Ishikawa (cell line): ENCODE measurements around the gene KRTAP4-4.

ENCODE experiments used
- EP300 ChIP-seq: IDR thresholded peaks from 2 replicates; pipeline ENCODE4 v1.6.1; 2012; ENCODE audit warnings: borderline replicate concordance
- RAD21 ChIP-seq: IDR thresholded peaks from 2 replicates; pipeline ENCODE4 v1.6.1; 2012; ENCODE audit warnings: low read depth
- TAF1 ChIP-seq: IDR thresholded peaks from 2 replicates; pipeline ENCODE4 v1.6.1; 2012; ENCODE audit warnings: low read depth, mild to moderate bottlenecking
- ZBTB7A ChIP-seq: IDR thresholded peaks from 2 replicates; pipeline ENCODE4 v1.6.1; 2012; ENCODE audit warnings: low read depth
- TF ChIP-seq, protein P1 (sequence below): IDR thresholded peaks from 2 replicates; pipeline ENCODE4 v1.6.1; 2012; ENCODE audit warnings: low read depth, mild to moderate bottlenecking
- TF ChIP-seq, protein P2 (sequence below): IDR thresholded peaks from 2 replicates; pipeline ENCODE4 v1.6.1; 2012
- TF ChIP-seq, protein P3 (sequence below): IDR thresholded peaks from 2 replicates; pipeline ENCODE4 v1.6.1; 2012

DNA sequence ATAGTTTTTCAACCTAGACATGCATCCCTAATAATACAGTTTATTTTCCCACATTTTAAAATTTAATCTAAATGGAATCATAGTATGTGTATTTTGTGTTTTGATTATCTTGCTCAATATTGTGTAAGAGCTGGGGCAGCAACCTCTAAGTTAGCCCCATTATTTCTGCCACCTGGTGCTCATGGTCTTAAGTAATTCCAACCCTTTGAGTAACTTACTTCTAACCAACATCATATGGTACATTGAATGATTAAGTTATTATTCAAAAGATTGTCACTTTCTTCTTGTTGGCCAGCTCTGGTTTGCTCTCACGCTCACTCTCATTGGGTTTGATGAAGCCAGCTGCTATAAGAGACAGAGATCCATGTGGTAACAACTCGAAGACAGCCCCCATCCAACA lies 11.3 kb upstream of the KRTAP4-4 start:
- TF ChIP-seq, protein P1, sequence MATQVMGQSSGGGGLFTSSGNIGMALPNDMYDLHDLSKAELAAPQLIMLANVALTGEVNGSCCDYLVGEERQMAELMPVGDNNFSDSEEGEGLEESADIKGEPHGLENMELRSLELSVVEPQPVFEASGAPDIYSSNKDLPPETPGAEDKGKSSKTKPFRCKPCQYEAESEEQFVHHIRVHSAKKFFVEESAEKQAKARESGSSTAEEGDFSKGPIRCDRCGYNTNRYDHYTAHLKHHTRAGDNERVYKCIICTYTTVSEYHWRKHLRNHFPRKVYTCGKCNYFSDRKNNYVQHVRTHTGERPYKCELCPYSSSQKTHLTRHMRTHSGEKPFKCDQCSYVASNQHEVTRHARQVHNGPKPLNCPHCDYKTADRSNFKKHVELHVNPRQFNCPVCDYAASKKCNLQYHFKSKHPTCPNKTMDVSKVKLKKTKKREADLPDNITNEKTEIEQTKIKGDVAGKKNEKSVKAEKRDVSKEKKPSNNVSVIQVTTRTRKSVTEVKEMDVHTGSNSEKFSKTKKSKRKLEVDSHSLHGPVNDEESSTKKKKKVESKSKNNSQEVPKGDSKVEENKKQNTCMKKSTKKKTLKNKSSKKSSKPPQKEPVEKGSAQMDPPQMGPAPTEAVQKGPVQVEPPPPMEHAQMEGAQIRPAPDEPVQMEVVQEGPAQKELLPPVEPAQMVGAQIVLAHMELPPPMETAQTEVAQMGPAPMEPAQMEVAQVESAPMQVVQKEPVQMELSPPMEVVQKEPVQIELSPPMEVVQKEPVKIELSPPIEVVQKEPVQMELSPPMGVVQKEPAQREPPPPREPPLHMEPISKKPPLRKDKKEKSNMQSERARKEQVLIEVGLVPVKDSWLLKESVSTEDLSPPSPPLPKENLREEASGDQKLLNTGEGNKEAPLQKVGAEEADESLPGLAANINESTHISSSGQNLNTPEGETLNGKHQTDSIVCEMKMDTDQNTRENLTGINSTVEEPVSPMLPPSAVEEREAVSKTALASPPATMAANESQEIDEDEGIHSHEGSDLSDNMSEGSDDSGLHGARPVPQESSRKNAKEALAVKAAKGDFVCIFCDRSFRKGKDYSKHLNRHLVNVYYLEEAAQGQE, result no peak
- no peak for TF ChIP-seq EP300
- TF ChIP-seq, protein P2, sequence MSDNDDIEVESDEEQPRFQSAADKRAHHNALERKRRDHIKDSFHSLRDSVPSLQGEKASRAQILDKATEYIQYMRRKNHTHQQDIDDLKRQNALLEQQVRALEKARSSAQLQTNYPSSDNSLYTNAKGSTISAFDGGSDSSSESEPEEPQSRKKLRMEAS, result no peak
- no peak for TF ChIP-seq RAD21
- TF ChIP-seq ZBTB7A, result no peak
- TF ChIP-seq TAF1, result no peak
- TF ChIP-seq, protein P3, sequence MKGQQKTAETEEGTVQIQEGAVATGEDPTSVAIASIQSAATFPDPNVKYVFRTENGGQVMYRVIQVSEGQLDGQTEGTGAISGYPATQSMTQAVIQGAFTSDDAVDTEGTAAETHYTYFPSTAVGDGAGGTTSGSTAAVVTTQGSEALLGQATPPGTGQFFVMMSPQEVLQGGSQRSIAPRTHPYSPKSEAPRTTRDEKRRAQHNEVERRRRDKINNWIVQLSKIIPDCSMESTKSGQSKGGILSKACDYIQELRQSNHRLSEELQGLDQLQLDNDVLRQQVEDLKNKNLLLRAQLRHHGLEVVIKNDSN, result no peak
